Keratinocyte (primary cell): Measurements from ENCODE around the gene CELF5. TPM values are rescaled to one million over a fixed set of nuclear protein-coding genes. Genes with fewer than 3 reads are reported as not detected.

ENCODE experiments used
- DNase-seq: peaks from one replicate; pipeline ENCODE4 v3.0.0-alpha.2; 2011; ENCODE audit warnings: low read depth, missing footprints, low spot score
- FAIRE-seq: peaks from 2 replicates; lab custom pipeline; 2011; peaks lifted over from hg19 to GRCh38; lab: Jason Lieb, UNC
- H2AFZ ChIP-seq: 2 replicates; pipeline ENCODE4 v1.6.0; 2012; ENCODE audit warnings: low read length, control low read depth, inconsistent platforms; ENCODE audit not compliant: control insufficient read depth
- H3K27ac ChIP-seq: 2 replicates; pipeline ENCODE4 v1.5.1; 2011; ENCODE audit warnings: low read length; ENCODE audit not compliant: control insufficient read depth, insufficient read depth
- H3K27me3 ChIP-seq: 3 replicates; pipeline ENCODE4 v1.6.0; 2011; ENCODE audit warnings: low read length; ENCODE audit not compliant: control insufficient read depth, insufficient read depth; ENCODE audit errors: extremely low read depth
- H3K36me3 ChIP-seq, 2 experiments: 2 replicates in 1 of 2; 3 replicates in 1 of 2; pipeline ENCODE4 v1.5.1; 2011; ENCODE audit warnings: low read length in 2 of 2, mild to moderate bottlenecking in 1 of 2; ENCODE audit not compliant: control insufficient read depth in 2 of 2, insufficient read depth in 2 of 2; ENCODE audit errors: extremely low read depth in 1 of 2
- H3K4me1 ChIP-seq: 3 replicates; pipeline ENCODE4 v1.5.1; 2011; ENCODE audit warnings: low read length; ENCODE audit not compliant: control insufficient read depth, insufficient read depth; ENCODE audit errors: extremely low read depth
- H3K4me2 ChIP-seq: 3 replicates; pipeline ENCODE4 v1.6.0; 2011; ENCODE audit warnings: low read depth, low read length; ENCODE audit not compliant: control insufficient read depth, insufficient read depth; ENCODE audit errors: extremely low read depth
- H3K4me3 ChIP-seq, 3 experiments: fragments of 200-600 bp in 1 of 3; sonication (generic) in 1 of 3; 2 replicates in 2 of 3; 3 replicates in 1 of 3; pipeline ENCODE4 v1.5.1; 2011 to 2016; ENCODE audit warnings: low read length in 3 of 3, mild to moderate bottlenecking in 3 of 3, control low read depth in 2 of 3, inconsistent platforms in 1 of 3, low read depth in 1 of 3, mixed read lengths in 1 of 3, mixed run types in 1 of 3, moderate library complexity in 1 of 3; ENCODE audit not compliant: control insufficient read depth in 2 of 3, insufficient read depth in 2 of 3; ENCODE audit errors: extremely low read depth in 1 of 3
- H3K79me2 ChIP-seq: 2 replicates; pipeline ENCODE4 v1.6.0; 2012; ENCODE audit warnings: low read length; ENCODE audit not compliant: control insufficient read depth, insufficient read depth
- H3K9ac ChIP-seq: 3 replicates; pipeline ENCODE4 v1.6.0; 2011; ENCODE audit warnings: low read length; ENCODE audit not compliant: control insufficient read depth, insufficient read depth; ENCODE audit errors: extremely low read depth
- H3K9me1 ChIP-seq: 3 replicates; pipeline ENCODE4 v1.6.0; 2011; ENCODE audit warnings: low read length; ENCODE audit not compliant: control insufficient read depth, insufficient read depth; ENCODE audit errors: extremely low read depth
- H3K9me3 ChIP-seq: 2 replicates; pipeline ENCODE4 v1.5.1; 2012; ENCODE audit warnings: low read depth, low read length; ENCODE audit not compliant: control insufficient read depth
- H4K20me1 ChIP-seq: 3 replicates; pipeline ENCODE4 v1.6.0; 2011; ENCODE audit warnings: low read length; ENCODE audit not compliant: control insufficient read depth, insufficient read depth; ENCODE audit errors: extremely low read depth
- EZH2 ChIP-seq: IDR thresholded peaks from one replicate; pipeline ENCODE4 v1.6.1; 2012; ENCODE audit warnings: inconsistent platforms, mild to moderate bottlenecking, low read length, moderate library complexity
- dilution Hi-C: fragments of 300-500 bp; cut with MboI; formaldehyde crosslinking; loops from one replicate; pipeline ENCODE4 v1.7.0; 2020; ENCODE audit warnings: low sequenced_read_pairs; ENCODE audit not compliant: extremely low pct_ligation_motif_present
- polyA plus RNA-seq, 5 experiments: library from polyadenylated mRNA; depleted of rRNA in 3 of 5; stranded (reverse) in 3 of 5; stranded (forward) in 1 of 5; unstranded in 1 of 5; fragments of >200 nt; gene quantifications; 1 replicate in 1 of 5; 2 replicates in 3 of 5; 3 replicates in 1 of 5; pipeline versions ENCODE4 v1.2.1 to v1.2.3, GENCODE V29; 2011 to 2012; ENCODE audit warnings: missing spikeins in 2 of 5, low read depth in 1 of 5, low replicate concordance in 1 of 5
- TF ChIP-seq, protein P1 (sequence below), 3 experiments: IDR thresholded peaks in 1 of 3; conservative IDR thresholded peaks in 1 of 3; optimal IDR thresholded peaks in 1 of 3; 2 replicates in 2 of 3; 3 replicates in 1 of 3; pipeline versions ENCODE3 to v1.5.1; 2011; ENCODE audit warnings: low read length in 3 of 3, mild to moderate bottlenecking in 3 of 3, moderate library complexity in 2 of 3, control low read depth in 1 of 3, inconsistent platforms in 1 of 3; ENCODE audit not compliant: insufficient read depth in 2 of 3; ENCODE audit errors: extremely low read depth in 1 of 3

CELF5 gene
- polyA plus RNA-seq, 1 donor (not counting 4 experiments of a cell fraction or from before 2014, with no cell fraction given): 0.04 TPM

DNA sequence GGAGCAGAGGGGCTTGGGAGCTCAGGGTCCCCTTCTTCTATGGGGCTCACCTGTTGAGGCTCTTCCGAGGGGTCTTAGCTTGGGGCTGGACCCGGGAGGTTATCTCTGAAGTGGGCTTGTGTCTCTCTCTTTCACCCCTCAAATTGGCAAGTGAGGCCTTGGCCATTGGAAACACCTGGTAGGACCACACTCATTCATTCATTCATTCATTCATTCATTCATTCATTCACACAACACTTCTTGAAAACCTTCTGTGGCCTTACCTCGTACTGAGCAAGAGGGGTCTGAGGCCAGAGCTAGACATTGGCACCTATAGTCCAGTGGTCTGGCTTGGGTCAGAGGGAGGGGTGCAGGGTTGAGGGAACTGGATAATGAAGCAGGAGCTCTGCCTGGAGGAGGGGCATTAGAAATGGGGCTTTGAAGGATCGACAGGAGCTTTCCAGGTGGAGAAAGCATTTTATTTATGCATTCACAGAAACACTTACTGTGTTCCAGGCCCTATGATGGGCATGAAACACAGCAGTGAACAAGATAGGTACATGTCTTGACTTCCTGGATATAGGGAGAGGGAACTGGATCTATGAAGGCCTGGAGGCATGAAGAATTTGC is 5.5 kb downstream of the CELF5 start:
- Histone ChIP-seq H3K9ac (no peak overlapping the region), H3K4me1 (no peaks in the 10 kb centered on the region), H3K4me2 (no peak overlapping the region), H3K9me3 (no peaks in the 10 kb centered on the region), H3K4me3 (no peak overlapping the region), H3K36me3 (no peaks in the 10 kb centered on the region), H3K27me3 (peaks cover 53% of the 10 kb centered on the region), H3K9me1 (no peaks in the 10 kb centered on the region), H3K79me2 (no peaks in the 10 kb centered on the region), H2AFZ (no peak overlapping the region), H3K27ac (no peak overlapping the region), H4K20me1 (peaks cover 3% of the 10 kb centered on the region)
- no peak for TF ChIP-seq EZH2
- TF ChIP-seq, protein P1, sequence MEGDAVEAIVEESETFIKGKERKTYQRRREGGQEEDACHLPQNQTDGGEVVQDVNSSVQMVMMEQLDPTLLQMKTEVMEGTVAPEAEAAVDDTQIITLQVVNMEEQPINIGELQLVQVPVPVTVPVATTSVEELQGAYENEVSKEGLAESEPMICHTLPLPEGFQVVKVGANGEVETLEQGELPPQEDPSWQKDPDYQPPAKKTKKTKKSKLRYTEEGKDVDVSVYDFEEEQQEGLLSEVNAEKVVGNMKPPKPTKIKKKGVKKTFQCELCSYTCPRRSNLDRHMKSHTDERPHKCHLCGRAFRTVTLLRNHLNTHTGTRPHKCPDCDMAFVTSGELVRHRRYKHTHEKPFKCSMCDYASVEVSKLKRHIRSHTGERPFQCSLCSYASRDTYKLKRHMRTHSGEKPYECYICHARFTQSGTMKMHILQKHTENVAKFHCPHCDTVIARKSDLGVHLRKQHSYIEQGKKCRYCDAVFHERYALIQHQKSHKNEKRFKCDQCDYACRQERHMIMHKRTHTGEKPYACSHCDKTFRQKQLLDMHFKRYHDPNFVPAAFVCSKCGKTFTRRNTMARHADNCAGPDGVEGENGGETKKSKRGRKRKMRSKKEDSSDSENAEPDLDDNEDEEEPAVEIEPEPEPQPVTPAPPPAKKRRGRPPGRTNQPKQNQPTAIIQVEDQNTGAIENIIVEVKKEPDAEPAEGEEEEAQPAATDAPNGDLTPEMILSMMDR (optimal IDR thresholded peaks at IDR 0.05 in 1 of 3, IDR thresholded peaks at IDR 0.05 in 1 of 3, conservative IDR thresholded peaks at IDR 0.05 in 1 of 3; ENCODE audit: extremely low read depth in 1 of 3, insufficient read depth in 2 of 3, low read length in 3 of 3): no peak
- no peak for DNase-seq
- FAIRE-seq: no peak
- dilution Hi-C loops: no loop called here

DNA sequence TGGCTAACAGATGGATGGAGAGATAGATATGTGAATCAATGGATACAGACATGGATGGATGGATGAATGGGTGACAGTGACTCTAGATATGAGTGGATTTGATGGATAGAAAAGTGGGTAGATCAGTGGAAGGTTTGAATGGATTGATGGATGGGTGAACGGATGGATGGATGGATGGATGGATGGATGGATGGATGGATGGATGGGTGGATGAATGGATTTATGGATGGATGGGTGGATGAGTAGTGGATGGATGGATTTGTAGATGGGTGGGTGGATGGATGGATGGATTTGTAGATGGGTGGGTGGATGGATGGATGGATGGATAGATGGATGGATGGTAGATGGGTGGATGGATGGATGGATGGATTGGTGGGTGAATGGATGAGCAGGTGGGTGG is 6.8 kb downstream of the CELF5 start:
- no peak for FAIRE-seq
- peaks cover 43% of the 10 kb centered on the region for H3K27me3 ChIP-seq
- no peak overlapping the region for H3K27ac ChIP-seq

More for the DNA sequence above, 6.8 kb downstream of the CELF5 start:
- Histone ChIP-seq H3K4me1 (no peaks in the 10 kb centered on the region), H3K36me3 (no peaks in the 10 kb centered on the region), H3K79me2 (no peaks in the 10 kb centered on the region), H3K9me1 (no peaks in the 10 kb centered on the region), H3K4me2 (no peak overlapping the region), H3K9ac (no peak overlapping the region), H3K4me3 (no peak overlapping the region), H2AFZ (no peak overlapping the region), H3K9me3 (no peaks in the 10 kb centered on the region), H4K20me1 (peaks cover 3% of the 10 kb centered on the region)
- dilution Hi-C loops: no loop called here
- TF ChIP-seq, protein P1 (optimal IDR thresholded peaks at IDR 0.05 in 1 of 3, IDR thresholded peaks at IDR 0.05 in 1 of 3, conservative IDR thresholded peaks at IDR 0.05 in 1 of 3; ENCODE audit: extremely low read depth in 1 of 3, insufficient read depth in 2 of 3, low read length in 3 of 3): no peak
- no peak for TF ChIP-seq EZH2
- DNase-seq: no peak
